ENCODE measurements around the gene HNRNPF.
"Not testable (repeated sequence)": the region's sequence is repeated elsewhere in the genome, so short reads cannot be mapped to it uniquely, and the experiment has no call there.

HNRNPF gene

GRCh38 chr10:43342279-43343125 is 66.5 kb downstream of the HNRNPF start:
- DNase-seq, result no peak

- no peak for DNase-seq
Observed at GRCh38 chr10:43341450-43341849, 67.5 kb downstream of the HNRNPF start.

- no peak for DNase-seq
Observed at GRCh38 chr10:43340619-43341018, 68.4 kb downstream of the HNRNPF start.

GRCh38 chr10:43340101-43340500 is 68.9 kb downstream of the HNRNPF start:
- DNase-seq, result no peak

GRCh38 chr10:43339136-43339535 is 69.8 kb downstream of the HNRNPF start:
- no peak for DNase-seq

- no peak for DNase-seq
Observed at GRCh38 chr10:43338117-43338516, 70.9 kb downstream of the HNRNPF start.

GRCh38 chr10:43337536-43337935 is 71.5 kb downstream of the HNRNPF start:
- DNase-seq, result not testable (repeated sequence)

GRCh38 chr10:43336641-43337318 is 72.2 kb downstream of the HNRNPF start:
- no peak for DNase-seq

- DNase-seq, result no peak
Observed at GRCh38 chr10:43336061-43336460, 72.9 kb downstream of the HNRNPF start.
